Cardiac fibroblast (primary cell): ENCODE results near the gene NCK2.

Source experiments
- DNase-seq, 2 donors: peaks; one replicate each; pipeline versions ENCODE4 v3.0.0 to v3.0.0-alpha.2; 2010; ENCODE audit warnings: low read depth in 2 of 2
- H3K4me3 ChIP-seq, 2 donors: replicated peaks in 1 of 2; 1 replicate in 1 of 2; 2 replicates in 1 of 2; pipeline ENCODE4 v1.5.1; 2011; ENCODE audit warnings: low read depth in 2 of 2, low read length in 2 of 2, mild to moderate bottlenecking in 2 of 2, moderate library complexity in 1 of 2
- CTCF ChIP-seq: IDR thresholded peaks from one replicate; pipeline ENCODE4 v1.5.1; 2011; ENCODE audit warnings: low read depth, mild to moderate bottlenecking, low read length, inconsistent platforms

The NCK2 gene

GRCh38 chr2:105748566-105748965 is 3.9 kb downstream of the NCK2 start:
- peak; percentile 9 for TF ChIP-seq CTCF
- H3K4me3 ChIP-seq: no peak overlapping the region
- DNase-seq: peak in 1 of 2 donors; percentile 35

GRCh38 chr2:105749583-105750400 is 5.1 kb downstream of the NCK2 start:
- H3K4me3 ChIP-seq: no peak overlapping the region
- TF ChIP-seq CTCF: no peak
- DNase-seq: peak; percentile 30 to 88

- no peak for DNase-seq
- TF ChIP-seq CTCF: no peak
- H3K4me3 ChIP-seq: no peak overlapping the region
Measured at GRCh38 chr2:105750735-105751134, 6.0 kb downstream of the NCK2 start.

GRCh38 chr2:105751272-105751671 is 6.6 kb downstream of the NCK2 start:
- H3K4me3 ChIP-seq: no peak overlapping the region
- no peak for DNase-seq
- no peak for TF ChIP-seq CTCF

- DNase-seq: no peak
- no peak for TF ChIP-seq CTCF
- no peak overlapping the region for H3K4me3 ChIP-seq
Measured at GRCh38 chr2:105752691-105753358, 8.1 kb downstream of the NCK2 start.

GRCh38 chr2:105753380-105753779 is 8.7 kb downstream of the NCK2 start:
- no peak for TF ChIP-seq CTCF
- no peak for DNase-seq
- H3K4me3 ChIP-seq: no peak overlapping the region
